BLaER1 treated with 17β-estradiol and CSF1 and Interleukin-3, amounts not matched to agents 10 nM and 100 nM (cell line): ENCODE results near the gene LCE5A.

Experiments used
- H3K27ac ChIP-seq, 11 experiments: shearing (Covaris generic); formaldehyde crosslinking; 2 replicates each; pipeline ENCODE4 v1.8.1; 2022
- H3K27me3 ChIP-seq, 11 experiments: shearing (Covaris generic); formaldehyde crosslinking; 2 replicates each; pipeline ENCODE4 v1.8.1; 2022
- H3K36me3 ChIP-seq, 11 experiments: shearing (Covaris generic); formaldehyde crosslinking; 2 replicates each; pipeline ENCODE4 v1.8.1; 2022
- H3K4me1 ChIP-seq, 10 experiments: shearing (Covaris generic); formaldehyde crosslinking; 2 replicates each; pipeline ENCODE4 v1.8.1; 2022
- H3K4me2 ChIP-seq, 11 experiments: shearing (Covaris generic); formaldehyde crosslinking; 2 replicates each; pipeline ENCODE4 v1.8.1; 2022
- H3K4me3 ChIP-seq, 10 experiments: shearing (Covaris generic); formaldehyde crosslinking; 2 replicates each; pipeline ENCODE4 v1.8.1; 2022
- H3K9ac ChIP-seq, 11 experiments: shearing (Covaris generic); formaldehyde crosslinking; 2 replicates each; pipeline ENCODE4 v1.8.1; 2022
- H3K9me3 ChIP-seq, 11 experiments: shearing (Covaris generic); formaldehyde crosslinking; replicated peaks in 1 of 11; 2 replicates each; pipeline ENCODE4 v1.8.1; 2022
- H4K20me1 ChIP-seq, 11 experiments: shearing (Covaris generic); formaldehyde crosslinking; 2 replicates each; pipeline ENCODE4 v1.8.1; 2022
- Cebpa-rat ChIP-seq, 11 experiments: shearing (Covaris generic); IDR thresholded peaks; 2 replicates each; pipeline ENCODE4 v1.8.1; 2022

The LCE5A gene

DNA sequence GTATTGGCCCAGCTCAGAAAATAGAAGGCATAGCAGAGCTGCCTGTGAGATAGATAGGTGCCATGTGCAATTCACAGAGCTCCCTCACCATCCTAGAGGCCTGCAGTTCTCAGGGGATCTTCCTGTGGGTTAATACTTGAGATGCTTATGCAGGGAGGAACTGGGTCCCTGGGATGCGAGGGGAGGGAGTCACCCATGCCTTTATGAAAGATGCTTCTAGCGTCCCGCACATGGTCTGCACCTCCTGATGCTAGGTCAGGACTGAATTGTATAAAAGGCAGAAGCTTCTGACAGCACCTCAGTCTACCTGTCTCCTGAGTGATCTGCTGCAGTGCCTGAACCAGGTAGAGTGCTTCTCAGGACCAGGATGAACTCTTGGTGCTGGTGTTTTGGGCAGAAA is at the start of gene LCE5A:
Gene LCE5A, plus strand, starts transcription at position 301 of the 400 bp plus-strand sequence. CDS start 732 bp downstream, outside the sequence.
- H3K27ac ChIP-seq, result no peak within 1 kb of the TSS
- no peaks in the 10 kb centered on the region for H3K9me3 ChIP-seq
- H3K4me1 ChIP-seq, result no peaks in the 10 kb centered on the region
- TF ChIP-seq Cebpa-rat (IDR thresholded peaks at IDR 0.05), result no peak
- H3K4me2 ChIP-seq, result no peak within 1 kb of the TSS
- H3K36me3 ChIP-seq, result no peaks in the 10 kb centered on the region
- no peak within 1 kb of the TSS for H3K9ac ChIP-seq
- no peak within 1 kb of the TSS for H3K4me3 ChIP-seq
- H3K27me3 ChIP-seq, result no peaks in the 10 kb centered on the region
- no peaks in the 10 kb centered on the region; a peak in 1 of 22 replicates for H4K20me1 ChIP-seq

GRCh38 chr1:152461544-152461943 is 49.1 kb upstream of the LCE5A start:
- H3K27me3 ChIP-seq, result no peaks in the 10 kb centered on the region
- no peak overlapping the region for H3K9ac ChIP-seq
- no peak overlapping the region for H3K27ac ChIP-seq
- peaks cover 5 to 21% (median 11%) of the 10 kb centered on the region in 11 experiments; a peak in 16 of 22 replicates for H3K9me3 ChIP-seq
- H4K20me1 ChIP-seq, result no peaks in the 10 kb centered on the region
- H3K36me3 ChIP-seq, result no peaks in the 10 kb centered on the region
- 0 out of 22 replicates have a peak, but pooled peaks of 1 of the 11 experiments have one; percentile 10 for TF ChIP-seq Cebpa-rat (IDR thresholded peaks at IDR 0.05)
- no peak overlapping the region for H3K4me3 ChIP-seq
- H3K4me2 ChIP-seq, result no peak overlapping the region
- peaks cover 7 to 24% (median 18%) of the 10 kb centered on the region in 10 experiments for H3K4me1 ChIP-seq

DNA sequence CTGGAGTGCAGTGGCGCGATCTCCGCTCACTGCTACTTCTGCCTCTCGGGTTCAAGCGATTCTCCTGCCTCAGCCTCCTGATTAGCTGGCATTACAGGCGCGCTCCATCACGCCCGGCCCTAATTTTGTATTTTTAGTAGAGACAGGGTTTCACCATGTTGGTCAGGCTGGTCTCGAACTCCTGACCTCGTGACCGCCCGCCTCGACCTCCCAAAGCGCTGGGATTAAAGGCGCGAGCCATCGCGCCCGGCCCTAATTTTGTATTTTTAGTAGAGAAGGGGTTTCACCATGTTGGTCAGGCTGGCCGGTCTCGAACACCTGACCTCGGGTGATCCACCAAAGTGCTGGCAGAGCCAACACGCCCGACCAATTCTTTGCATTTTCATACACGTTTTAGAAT is 48.0 kb upstream of the LCE5A start:
- no peak overlapping the region for H3K4me2 ChIP-seq
- TF ChIP-seq Cebpa-rat (IDR thresholded peaks at IDR 0.05), result no peak
- H3K9ac ChIP-seq, result no peak overlapping the region
- no peaks in the 10 kb centered on the region for H4K20me1 ChIP-seq
- no peaks in the 10 kb centered on the region for H3K36me3 ChIP-seq
- peaks cover 5 to 21% (median 11%) of the 10 kb centered on the region in 11 experiments; a peak in 16 of 22 replicates for H3K9me3 ChIP-seq
- H3K27me3 ChIP-seq, result no peaks in the 10 kb centered on the region
- no peak overlapping the region for H3K4me3 ChIP-seq
- peaks cover 7 to 24% (median 18%) of the 10 kb centered on the region in 10 experiments for H3K4me1 ChIP-seq
- no peak overlapping the region for H3K27ac ChIP-seq

DNA sequence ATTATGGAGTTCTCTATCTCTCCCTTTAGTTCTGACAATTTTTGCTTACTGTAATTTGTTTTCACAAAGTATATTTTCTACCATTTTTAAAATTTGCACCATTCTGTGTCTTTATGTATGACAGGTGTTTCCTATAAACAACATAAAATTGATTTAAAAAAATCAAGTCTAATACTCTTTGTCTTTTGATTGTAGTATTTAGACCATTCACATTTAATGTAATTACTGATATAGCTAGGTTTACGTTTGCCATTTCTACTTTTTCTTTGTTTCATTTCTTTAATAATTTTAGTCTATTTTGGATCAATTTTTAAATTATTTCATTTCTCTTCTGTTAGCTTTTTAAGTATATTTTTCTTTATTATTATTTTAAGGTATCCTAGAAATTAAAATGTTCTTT is 44.4 kb upstream of the LCE5A start:
- peaks cover 7 to 21% (median 12%) of the 10 kb centered on the region in 11 experiments; a peak in 16 of 22 replicates for H3K9me3 ChIP-seq
- no peaks in the 10 kb centered on the region for H3K27me3 ChIP-seq
- H3K27ac ChIP-seq, result no peak overlapping the region
- no peak overlapping the region for H3K9ac ChIP-seq
- no peak overlapping the region for H3K4me3 ChIP-seq
- H3K36me3 ChIP-seq, result no peaks in the 10 kb centered on the region
- no peaks in the 10 kb centered on the region for H3K4me1 ChIP-seq
- no peak for TF ChIP-seq Cebpa-rat (IDR thresholded peaks at IDR 0.05)
- no peak overlapping the region for H3K4me2 ChIP-seq
- H4K20me1 ChIP-seq, result no peaks in the 10 kb centered on the region

- H3K9ac ChIP-seq, result no peak overlapping the region
- no peak overlapping the region for H3K4me3 ChIP-seq
- H3K27me3 ChIP-seq, result no peaks in the 10 kb centered on the region
- no peaks in the 10 kb centered on the region for H4K20me1 ChIP-seq
- no peaks in the 10 kb centered on the region for H3K36me3 ChIP-seq
- peaks cover 65 to 75% (median 66%) of the 10 kb centered on the region in 11 experiments for H3K9me3 ChIP-seq
- no peak overlapping the region for H3K27ac ChIP-seq
- no peak overlapping the region; a peak in 1 of 22 replicates for H3K4me2 ChIP-seq
- no peaks in the 10 kb centered on the region; a peak in 1 of 20 replicates for H3K4me1 ChIP-seq
- TF ChIP-seq Cebpa-rat (IDR thresholded peaks at IDR 0.05), result peak in 2 of 11 experiments; percentile 9 to 32; a peak in 1 of 22 replicates
Measured at GRCh38 chr1:152473887-152474537, 36.6 kb upstream of the LCE5A start.

- H3K9ac ChIP-seq, result no peak overlapping the region
- no peaks in the 10 kb centered on the region for H4K20me1 ChIP-seq
- H3K27ac ChIP-seq, result no peak overlapping the region
- H3K4me2 ChIP-seq, result no peak overlapping the region
- H3K4me1 ChIP-seq, result peaks cover 10 to 19% (median 14%) of the 10 kb centered on the region in 10 experiments
- H3K36me3 ChIP-seq, result no peaks in the 10 kb centered on the region
- H3K9me3 ChIP-seq, result peaks cover 46 to 58% (median 48%) of the 10 kb centered on the region in 11 experiments
- TF ChIP-seq Cebpa-rat (IDR thresholded peaks at IDR 0.05), result no peak
- no peaks in the 10 kb centered on the region for H3K27me3 ChIP-seq
- no peak overlapping the region for H3K4me3 ChIP-seq
Measured at GRCh38 chr1:152479792-152480595, 30.6 kb upstream of the LCE5A start.

DNA sequence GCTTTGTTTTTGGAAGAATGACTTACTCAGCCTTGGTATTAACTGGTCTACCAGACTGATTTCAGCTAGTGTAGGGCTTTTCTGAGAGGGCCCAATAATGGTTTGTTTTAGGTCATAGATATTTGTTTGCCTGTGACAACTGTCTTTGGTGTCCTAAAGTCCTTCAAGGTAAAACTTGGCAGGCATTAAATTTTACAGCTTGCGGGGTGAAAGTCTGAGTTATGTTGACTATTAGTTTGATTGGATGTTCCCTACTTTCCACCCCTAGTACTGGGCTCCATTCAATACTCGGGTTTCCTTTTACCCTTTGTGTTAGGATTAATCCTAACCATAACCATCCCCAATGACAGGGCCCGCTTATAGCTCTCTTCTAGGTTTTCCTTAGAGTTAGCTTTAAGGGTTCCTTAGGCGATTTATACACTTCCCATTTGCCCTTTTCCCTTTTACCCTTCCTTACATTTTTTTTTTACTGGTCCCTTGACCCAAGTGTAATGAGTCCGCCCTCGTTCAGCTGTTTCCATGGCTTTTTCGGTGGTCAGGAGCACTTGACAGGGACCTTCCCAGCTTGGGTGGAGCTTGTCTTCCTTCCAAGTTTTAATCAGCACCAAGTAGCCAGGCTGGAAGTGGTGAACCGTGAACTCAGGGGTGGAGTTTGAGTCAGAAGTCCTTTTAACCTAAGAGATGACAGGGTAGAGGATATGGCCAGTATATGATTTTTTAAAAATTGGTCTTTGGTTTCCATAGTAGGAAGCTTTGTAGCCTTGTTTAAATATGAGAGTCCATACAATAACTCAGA is 28.5 kb upstream of the LCE5A start:
- TF ChIP-seq Cebpa-rat (IDR thresholded peaks at IDR 0.05), result no peak
- H3K4me2 ChIP-seq, result no peak overlapping the region
- no peak overlapping the region for H3K27ac ChIP-seq
- H3K4me3 ChIP-seq, result no peak overlapping the region
- H3K9ac ChIP-seq, result no peak overlapping the region
- H4K20me1 ChIP-seq, result no peaks in the 10 kb centered on the region
- no peaks in the 10 kb centered on the region for H3K36me3 ChIP-seq
- no peaks in the 10 kb centered on the region for H3K27me3 ChIP-seq
- peaks cover 25 to 38% (median 27%) of the 10 kb centered on the region in 11 experiments for H3K9me3 ChIP-seq
- peaks cover 16 to 27% (median 22%) of the 10 kb centered on the region in 10 experiments for H3K4me1 ChIP-seq

GRCh38 chr1:152486400-152487006 is 24.1 kb upstream of the LCE5A start:
- Histone ChIP-seq H3K27ac (no peak overlapping the region), H3K9me3 (peaks cover 0 to 7% (median 5%) of the 10 kb centered on the region in 11 experiments; a peak in 8 of 22 replicates)
- TF ChIP-seq Cebpa-rat (IDR thresholded peaks at IDR 0.05), result no peak

More at GRCh38 chr1:152486400-152487006, 24.1 kb upstream of the LCE5A start:
- Histone ChIP-seq H3K4me2 (no peak overlapping the region), H3K9ac (no peak overlapping the region), H3K4me1 (peaks cover 16 to 27% (median 22%) of the 10 kb centered on the region in 10 experiments), H4K20me1 (no peaks in the 10 kb centered on the region), H3K4me3 (no peak overlapping the region), H3K36me3 (no peaks in the 10 kb centered on the region), H3K27me3 (no peaks in the 10 kb centered on the region)
